HepG2 (cell line): ENCODE results near the gene ODC1. TPM values are rescaled to one million over a fixed set of nuclear protein-coding genes. Genes with fewer than 3 reads are reported as not detected.

Experiments
- CBFB ChIP-seq: sonication (generic); formaldehyde crosslinking; IDR thresholded peaks from 2 replicates; pipeline ENCODE4 v1.4.0; 2020; ENCODE audit warnings: missing genetic modification reagents
- CBX5 ChIP-seq: sonication (generic); formaldehyde crosslinking; IDR thresholded peaks from 2 replicates; pipeline ENCODE4 v1.4.0; 2020; ENCODE audit warnings: missing genetic modification reagents, borderline replicate concordance
- CENPT ChIP-seq: sonication (generic); formaldehyde crosslinking; IDR thresholded peaks from 2 replicates; pipeline ENCODE4 v1.8.0; 2022; ENCODE audit warnings: low read depth, mild to moderate bottlenecking, moderate library complexity, missing genetic modification reagents
- CENPX ChIP-seq: sonication (generic); formaldehyde crosslinking; IDR thresholded peaks from 2 replicates; pipeline ENCODE4 v1.9.0; 2021; ENCODE audit warnings: mild to moderate bottlenecking, missing genetic modification reagents, moderate library complexity
- CSRNP1 ChIP-seq: sonication (generic); formaldehyde crosslinking; IDR thresholded peaks from 2 replicates; pipeline ENCODE4 v1.8.1; 2023; ENCODE audit warnings: mild to moderate bottlenecking, missing genetic modification reagents
- IRF2 ChIP-seq: IDR thresholded peaks from 2 replicates; pipeline ENCODE4 v1.6.1; 2018; ENCODE audit warnings: missing genetic modification reagents, missing compliant biosample characterization
- KMT2B ChIP-seq: IDR thresholded peaks from 2 replicates; pipeline ENCODE4 v1.6.1; 2016; ENCODE audit warnings: missing genetic modification reagents, missing compliant biosample characterization
- PHF20 ChIP-seq: sonication (generic); formaldehyde crosslinking; IDR thresholded peaks from 2 replicates; pipeline ENCODE4 v1.5.0; 2020; ENCODE audit warnings: mild to moderate bottlenecking, missing genetic modification reagents
- PHF21A ChIP-seq: sonication (generic); formaldehyde crosslinking; IDR thresholded peaks from 2 replicates; pipeline ENCODE4 v1.5.0; 2020; ENCODE audit warnings: mild to moderate bottlenecking, missing genetic modification reagents
- POGK ChIP-seq: sonication (generic); formaldehyde crosslinking; conservative IDR thresholded peaks from 2 replicates; pipeline ENCODE4 v1.8.0; 2022; ENCODE audit warnings: mild to moderate bottlenecking, moderate library complexity, missing genetic modification reagents
- RCOR2 ChIP-seq: IDR thresholded peaks from 2 replicates; pipeline ENCODE4 v1.6.1; 2016; ENCODE audit warnings: missing biosample characterization, missing genetic modification reagents
- TFE3 ChIP-seq: IDR thresholded peaks from 2 replicates; pipeline ENCODE4 v1.6.1; 2016
- THRA ChIP-seq: sonication (generic); formaldehyde crosslinking; IDR thresholded peaks from 2 replicates; pipeline ENCODE4 v1.4.0; 2020; ENCODE audit warnings: missing genetic modification reagents, borderline replicate concordance
- ZNF414 ChIP-seq: sonication (generic); formaldehyde crosslinking; IDR thresholded peaks from 2 replicates; pipeline ENCODE4 v1.5.0; 2020; ENCODE audit warnings: missing genetic modification reagents
- ZNF609 ChIP-seq: sonication (generic); formaldehyde crosslinking; IDR thresholded peaks from 2 replicates; pipeline ENCODE4 v1.4.0; 2020; ENCODE audit warnings: mild to moderate bottlenecking, missing genetic modification reagents, borderline replicate concordance
- ZZZ3 ChIP-seq: sonication (generic); formaldehyde crosslinking; IDR thresholded peaks from 2 replicates; pipeline ENCODE4 v1.4.0; 2020; ENCODE audit warnings: missing genetic modification reagents, mild to moderate bottlenecking, borderline replicate concordance
- polyA plus RNA-seq, 8 experiments: library from polyadenylated mRNA; depleted of rRNA in 3 of 8; stranded (reverse) in 7 of 8; unstranded in 1 of 8; fragments of >200 nt; fragmentation: Illumina TruSeq in 4 of 8; extraction: Trizol in 4 of 8; gene quantifications; 2 replicates each; pipeline versions ENCODE4 v1.2.1 to v1.2.3, GENCODE V29; 2011 to 2016; ENCODE audit warnings: low read depth in 4 of 8, missing spikeins in 1 of 8, mixed read lengths in 1 of 8; ENCODE audit not compliant: insufficient read depth in 1 of 8
- total RNA-seq, 5 experiments: library from RNA; depleted of rRNA; stranded (reverse); fragments of >200 nt; fragmentation: Illumina TruSeq; extraction: Trizol; gene quantifications; 2 replicates each; pipeline ENCODE4 v1.2.3, GENCODE V29; 2016; ENCODE audit warnings: low read depth in 1 of 5

The ODC1 gene
- total and polyA plus RNA-seq, 2 of the 13 experiments (the other 11 are each of a cell fraction or from before 2014, with no cell fraction given) = 142 to 371 TPM

GRCh38 chr2:10487081-10487740, 39.1 kb upstream of the ODC1 start (continued):
- TF ChIP-seq POGK (peak; percentile 79; the same call in 1 of the 2 replicates), CBX5 (CRISPR knock-in tag) (peak; percentile 89; the same call in 1 of the 2 replicates), ZZZ3 (CRISPR knock-in tag) (no peak), CENPT (no peak), TFE3 (CRISPR knock-in tag) (0 out of 2 replicates have a peak, but pooled peaks have one; percentile 47), ZNF609 (peak; percentile 96), PHF21A (CRISPR knock-in tag) (peak; percentile 72), IRF2 (peak; percentile 62), KMT2B (CRISPR knock-in tag) (0 out of 2 replicates have a peak, but pooled peaks have one; percentile 39), RCOR2 (no peak; the same call in 1 of the 2 replicates), CENPX (CRISPR knock-in tag) (no peak), PHF20 (no peak; the same call in 1 of the 2 replicates), THRA (CRISPR knock-in tag) (peak; percentile 92), ZNF414 (CRISPR knock-in tag) (0 out of 2 replicates have a peak, but pooled peaks have one; percentile 52), CBFB (CRISPR knock-in tag) (peak; percentile 100), CSRNP1 (CRISPR knock-in tag) (no peak)
